HepG2 (cell line): Measurements from ENCODE around the gene MAP3K4. TPM values are rescaled to one million over a fixed set of nuclear protein-coding genes. Genes with fewer than 3 reads are reported as not detected.

Source experiments
- ATAC-seq: fragments of 200-7000 bp; cut with Tn5 transposase; 3 replicates; pipeline ENCODE4 v1.9.1; 2020; ENCODE audit warnings: mild to moderate bottlenecking, moderate library complexity
- BruUV-seq: library from RNA; stranded (reverse); fragments of 400-500 nt; replicated peaks from 2 replicates; lab custom pipeline; 2021; lab: Mats Ljungman, UMichigan
- CTCF ChIA-PET: fragments of 300-600 bp; formaldehyde crosslinking; extraction: SDS; loops from one replicate; lab custom pipeline; 2021; ENCODE audit warnings: low total read pairs, inconsistent platforms, low intra/inter-chr PET ratio; lab: Yijun Ruan, JAX
- POLR2A ChIA-PET: fragments of 350-600 bp; sonication (Branson Sonifier 250); formaldehyde crosslinking; loops from one replicate; lab custom pipeline; 2020; ENCODE audit warnings: antibody characterized with exemption, inconsistent platforms; lab: Yijun Ruan, JAX
- DNase-seq: peaks from one replicate; pipeline ENCODE4 v3.0.0-alpha.2; 2015; ENCODE audit warnings: low spot score
- FAIRE-seq: peaks from 3 replicates; lab custom pipeline; 2011; peaks lifted over from hg19 to GRCh38; lab: Jason Lieb, UNC
- H2AFZ ChIP-seq: one replicate; pipeline ENCODE4 v1.6.1; 2011; ENCODE audit warnings: low read length, inconsistent platforms
- H3K27ac ChIP-seq: fragments of 300-600 bp; 3 replicates; pipeline ENCODE4 v1.8.0; 2011; ENCODE audit warnings: mixed run types, mild to moderate bottlenecking, mixed read lengths, low read length, inconsistent platforms; ENCODE audit not compliant: insufficient read depth; ENCODE audit errors: extremely low read length
- H3K27me3 ChIP-seq, 2 experiments: fragments of 200-600 bp in 1 of 2; 2 replicates in 1 of 2; 3 replicates in 1 of 2; pipeline versions ENCODE4 v1.6.0 to v1.8.0; 2011; ENCODE audit warnings: low read length in 2 of 2, mild to moderate bottlenecking in 2 of 2, moderate library complexity in 2 of 2, inconsistent platforms in 1 of 2; ENCODE audit not compliant: insufficient read depth in 2 of 2, control insufficient read depth in 1 of 2
- H3K36me3 ChIP-seq, 2 experiments: fragments of 200-600 bp in 1 of 2; replicated peaks in 1 of 2; 2 replicates in 1 of 2; 3 replicates in 1 of 2; pipeline versions ENCODE4 v1.5.1 to v1.8.0; 2011; ENCODE audit warnings: low read length in 2 of 2, inconsistent platforms in 1 of 2; ENCODE audit not compliant: insufficient read depth in 2 of 2, control insufficient read depth in 1 of 2
- H3K4me1 ChIP-seq: 2 replicates; pipeline ENCODE4 v1.5.1; 2012; ENCODE audit warnings: low read length, inconsistent platforms; ENCODE audit not compliant: insufficient read depth
- H3K4me2 ChIP-seq: 2 replicates; pipeline ENCODE4 v1.6.0; 2011; ENCODE audit warnings: low read depth, low read length, inconsistent platforms
- H3K4me3 ChIP-seq, 3 experiments: fragments of 200-600 bp in 1 of 3; sonication (generic), shearing (Covaris generic) in 1 of 3; replicated peaks in 1 of 3; 2 replicates each; pipeline ENCODE4 v1.5.1; 2011 to 2016; ENCODE audit warnings: low read length in 3 of 3, inconsistent platforms in 2 of 3, low read depth in 2 of 3, mild to moderate bottlenecking in 2 of 3, control low read depth in 1 of 3, mixed read lengths in 1 of 3; ENCODE audit not compliant: insufficient read depth in 1 of 3
- H3K79me2 ChIP-seq: one replicate; pipeline ENCODE4 v1.6.1; 2011; ENCODE audit warnings: low read length, inconsistent platforms; ENCODE audit not compliant: insufficient read depth
- H3K9ac ChIP-seq: 2 replicates; pipeline ENCODE4 v1.6.0; 2011; ENCODE audit warnings: mild to moderate bottlenecking, low read depth, low read length, inconsistent platforms; ENCODE audit not compliant: insufficient read depth
- H3K9me3 ChIP-seq: 2 replicates; pipeline ENCODE4 v1.5.1; 2012; ENCODE audit warnings: mild to moderate bottlenecking, low read length
- H4K20me1 ChIP-seq: 2 replicates; pipeline ENCODE4 v1.6.0; 2011; ENCODE audit warnings: inconsistent platforms, mild to moderate bottlenecking, low read length, moderate library complexity; ENCODE audit not compliant: insufficient read depth
- AGO2 ChIP-seq: fragments of 200-400 bp; formaldehyde crosslinking; optimal IDR thresholded peaks from 2 replicates; pipeline ENCODE3; 2017; ENCODE audit warnings: mild to moderate bottlenecking, low read depth, low read length, moderate library complexity
- ARNT ChIP-seq: fragments of 450-650 bp; IDR thresholded peaks from 2 replicates; pipeline ENCODE4 v1.6.1; 2017
- CREM ChIP-seq, 2 experiments: sonication (generic) in 1 of 2; formaldehyde crosslinking in 1 of 2; IDR thresholded peaks; 2 replicates each; pipeline versions ENCODE4 v1.4.0 to v1.6.1; 2016 to 2020; ENCODE audit warnings: antibody characterized with exemption in 1 of 2, mild to moderate bottlenecking in 1 of 2, missing genetic modification reagents in 1 of 2
- DPF2 ChIP-seq: sonication (generic); formaldehyde crosslinking; IDR thresholded peaks from 2 replicates; pipeline ENCODE4 v1.4.0; 2020; ENCODE audit warnings: mild to moderate bottlenecking, low read depth, missing genetic modification reagents, borderline replicate concordance
- ERF ChIP-seq: IDR thresholded peaks from 2 replicates; pipeline ENCODE4 v1.6.1; 2018; ENCODE audit warnings: missing biosample characterization, missing genetic modification reagents
- EZH2 ChIP-seq: conservative IDR thresholded peaks from 2 replicates; pipeline ENCODE4 v1.6.1; 2012; ENCODE audit warnings: mild to moderate bottlenecking, low read depth, low read length, moderate library complexity
- GABPA ChIP-seq, 2 experiments: IDR thresholded peaks; 2 replicates each; pipeline ENCODE4 v1.6.1; 2011 to 2016; ENCODE audit warnings: low read depth in 2 of 2, low read length in 1 of 2, missing biosample characterization in 1 of 2, missing genetic modification characterization in 1 of 2
- HMG20B ChIP-seq: conservative IDR thresholded peaks from 2 replicates; pipeline ENCODE4 v1.6.1; 2016; ENCODE audit warnings: missing genetic modification reagents, missing compliant biosample characterization
- NR2F2 ChIP-seq: IDR thresholded peaks from 2 replicates; pipeline ENCODE4 v1.6.1; 2012; ENCODE audit warnings: low read depth, inconsistent platforms, borderline replicate concordance
- PTBP1 ChIP-seq: fragments of 200-400 bp; formaldehyde crosslinking; IDR thresholded peaks from 2 replicates; pipeline ENCODE4 v1.6.1; 2018; ENCODE audit warnings: low read length, low read depth; ENCODE audit not compliant: poor library complexity, severe bottlenecking
- SIX4 ChIP-seq: sonication (generic); formaldehyde crosslinking; IDR thresholded peaks from 2 replicates; pipeline ENCODE4 v1.4.0; 2020; ENCODE audit warnings: missing genetic modification reagents
- STAT5B ChIP-seq: sonication (generic); formaldehyde crosslinking; IDR thresholded peaks from 2 replicates; pipeline ENCODE4 v1.4.0; 2020; ENCODE audit warnings: missing genetic modification reagents
- ZNF703 ChIP-seq: sonication (generic); formaldehyde crosslinking; IDR thresholded peaks from 2 replicates; pipeline ENCODE4 v1.5.1; 2020; ENCODE audit warnings: missing genetic modification reagents, mild to moderate bottlenecking, moderate library complexity, borderline replicate concordance
- ZNF841 ChIP-seq: sonication (generic); formaldehyde crosslinking; IDR thresholded peaks from 2 replicates; pipeline ENCODE4 v1.8.1; 2023; ENCODE audit warnings: missing genetic modification reagents, borderline replicate concordance
- ZSCAN22 ChIP-seq: sonication (generic); formaldehyde crosslinking; IDR thresholded peaks from 2 replicates; pipeline ENCODE4 v1.4.0; 2020; ENCODE audit warnings: mild to moderate bottlenecking, missing genetic modification reagents
- WGBS: methylation state at CpG from one replicate; pipeline ENCODE4 v1.1.6; 2017; ENCODE audit warnings: low lambda C conversion rate; 5-methylcytosine and 5-hydroxymethylcytosine counted together
- in situ Hi-C: cut with HindIII; loops from 2 replicates; pipeline ENCODE4 v1.10.0; 2017; ENCODE audit warnings: low pct_unique_long_range_greater_than_20kb; ENCODE audit not compliant: extremely low pct_ligation_motif_present
- intact Hi-C: fragments of 100-400 bp; cut with micrococcal nuclease; formaldehyde crosslinking; loops from one replicate; pipeline ENCODE4 v1.10.0; 2022; ENCODE audit not compliant: unreplicated experiment
- polyA plus RNA-seq, 8 experiments: library from polyadenylated mRNA; depleted of rRNA in 3 of 8; stranded (reverse) in 7 of 8; unstranded in 1 of 8; fragments of >200 nt; fragmentation: Illumina TruSeq in 4 of 8; extraction: Trizol in 4 of 8; gene quantifications; 2 replicates each; pipeline versions ENCODE4 v1.2.1 to v1.2.3, GENCODE V29; 2011 to 2016; ENCODE audit warnings: low read depth in 4 of 8, missing spikeins in 1 of 8, mixed read lengths in 1 of 8; ENCODE audit not compliant: insufficient read depth in 1 of 8
- total RNA-seq, 5 experiments: library from RNA; depleted of rRNA; stranded (reverse); fragments of >200 nt; fragmentation: Illumina TruSeq; extraction: Trizol; gene quantifications; 2 replicates each; pipeline ENCODE4 v1.2.3, GENCODE V29; 2016; ENCODE audit warnings: low read depth in 1 of 5
- TF ChIP-seq, protein P1 (sequence below): sonication (generic); formaldehyde crosslinking; conservative IDR thresholded peaks from 2 replicates; pipeline ENCODE4 v1.8.0; 2022; ENCODE audit warnings: low read depth, missing genetic modification reagents
- TF ChIP-seq, protein P2 (sequence below): sonication (generic); IDR thresholded peaks from 2 replicates; pipeline ENCODE4 v1.6.1; 2016; ENCODE audit warnings: low read depth, borderline replicate concordance
- TF ChIP-seq, protein P3 (sequence below): sonication (generic); formaldehyde crosslinking; IDR thresholded peaks from 2 replicates; pipeline ENCODE4 v1.8.1; 2023; ENCODE audit warnings: mild to moderate bottlenecking, missing genetic modification reagents

MAP3K4 gene
- total and polyA plus RNA-seq, 2 of the 13 experiments (the other 11 are each of a cell fraction or from before 2014, with no cell fraction given) = 12.9 to 33.6 TPM

DNA sequence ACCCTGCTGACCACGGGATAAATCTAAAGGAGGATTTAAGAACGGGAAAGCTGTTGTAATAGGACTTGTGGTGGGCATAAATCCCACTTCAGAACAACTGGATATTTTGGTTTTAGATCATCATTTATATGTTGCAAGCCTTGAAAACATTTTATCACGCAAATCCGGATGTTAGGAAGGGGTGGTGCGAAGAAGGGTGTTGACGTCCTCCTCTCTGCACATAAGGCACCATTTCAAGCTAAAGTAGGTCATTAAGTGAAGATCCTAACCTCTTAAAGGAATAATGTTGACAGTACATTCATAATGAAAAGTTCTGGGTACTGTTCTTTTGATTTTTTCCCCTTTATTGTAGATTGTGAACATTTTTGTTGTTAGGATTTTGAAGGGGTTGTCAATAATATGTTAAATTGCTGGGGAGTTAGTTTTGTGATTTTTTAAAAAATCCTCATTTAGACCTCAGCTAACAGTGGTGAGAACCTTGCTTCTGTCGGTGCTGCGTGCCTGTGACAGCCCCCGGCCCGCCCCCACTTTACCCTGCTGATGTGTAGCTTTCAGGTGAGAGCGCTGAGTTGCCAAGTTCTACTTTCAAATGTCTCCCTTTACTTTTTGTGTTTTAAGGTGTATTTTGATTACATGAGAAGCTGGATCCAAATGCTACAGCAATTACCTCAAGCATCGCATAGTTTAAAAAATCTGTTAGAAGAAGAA is 88.8 kb downstream of the MAP3K4 start:
- WGBS = 99% methylated on average over 12 of the region's 12 CpGs
- ATAC-seq (no peak), DNase-seq (no peak), FAIRE-seq (no peak)
- in situ Hi-C loops (no loop called here), intact Hi-C loops (no loop called here)
- BruUV-seq = no TSS peak
- no peak overlapping the region for H3K9ac ChIP-seq
- H3K27ac ChIP-seq = no peak overlapping the region
- no peaks in the 10 kb centered on the region for H3K4me1 ChIP-seq
- TF ChIP-seq ZSCAN22 (no peak), STAT5B (CRISPR knock-in tag) (no peak), AGO2 (no peak), GABPA (IDR thresholded peaks at IDR 0.05; ENCODE audit: low read depth, low read length) (no peak), GABPA (CRISPR knock-in tag; IDR thresholded peaks at IDR 0.05; ENCODE audit: low read depth) (no peak), ERF (no peak), ZNF703 (CRISPR knock-in tag) (no peak), EZH2 (no peak), CREM (IDR thresholded peaks at IDR 0.05) (no peak), CREM (CRISPR knock-in tag; IDR thresholded peaks at IDR 0.05) (no peak), ARNT (no peak), SIX4 (CRISPR knock-in tag) (no peak), PTBP1 (no peak), DPF2 (no peak), HMG20B (CRISPR knock-in tag) (no peak), ZNF841 (CRISPR knock-in tag) (no peak), NR2F2 (no peak)
- TF ChIP-seq, protein P1, sequence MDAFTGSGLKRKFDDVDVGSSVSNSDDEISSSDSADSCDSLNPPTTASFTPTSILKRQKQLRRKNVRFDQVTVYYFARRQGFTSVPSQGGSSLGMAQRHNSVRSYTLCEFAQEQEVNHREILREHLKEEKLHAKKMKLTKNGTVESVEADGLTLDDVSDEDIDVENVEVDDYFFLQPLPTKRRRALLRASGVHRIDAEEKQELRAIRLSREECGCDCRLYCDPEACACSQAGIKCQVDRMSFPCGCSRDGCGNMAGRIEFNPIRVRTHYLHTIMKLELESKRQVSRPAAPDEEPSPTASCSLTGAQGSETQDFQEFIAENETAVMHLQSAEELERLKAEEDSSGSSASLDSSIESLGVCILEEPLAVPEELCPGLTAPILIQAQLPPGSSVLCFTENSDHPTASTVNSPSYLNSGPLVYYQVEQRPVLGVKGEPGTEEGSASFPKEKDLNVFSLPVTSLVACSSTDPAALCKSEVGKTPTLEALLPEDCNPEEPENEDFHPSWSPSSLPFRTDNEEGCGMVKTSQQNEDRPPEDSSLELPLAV (CRISPR knock-in tag) = no peak
- TF ChIP-seq, protein P2, sequence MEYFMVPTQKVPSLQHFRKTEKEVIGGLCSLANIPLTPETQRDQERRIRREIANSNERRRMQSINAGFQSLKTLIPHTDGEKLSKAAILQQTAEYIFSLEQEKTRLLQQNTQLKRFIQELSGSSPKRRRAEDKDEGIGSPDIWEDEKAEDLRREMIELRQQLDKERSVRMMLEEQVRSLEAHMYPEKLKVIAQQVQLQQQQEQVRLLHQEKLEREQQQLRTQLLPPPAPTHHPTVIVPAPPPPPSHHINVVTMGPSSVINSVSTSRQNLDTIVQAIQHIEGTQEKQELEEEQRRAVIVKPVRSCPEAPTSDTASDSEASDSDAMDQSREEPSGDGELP = no peak
- TF ChIP-seq, protein P3, sequence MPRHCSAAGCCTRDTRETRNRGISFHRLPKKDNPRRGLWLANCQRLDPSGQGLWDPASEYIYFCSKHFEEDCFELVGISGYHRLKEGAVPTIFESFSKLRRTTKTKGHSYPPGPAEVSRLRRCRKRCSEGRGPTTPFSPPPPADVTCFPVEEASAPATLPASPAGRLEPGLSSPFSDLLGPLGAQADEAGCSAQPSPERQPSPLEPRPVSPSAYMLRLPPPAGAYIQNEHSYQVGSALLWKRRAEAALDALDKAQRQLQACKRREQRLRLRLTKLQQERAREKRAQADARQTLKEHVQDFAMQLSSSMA (CRISPR knock-in tag) = no peak
- H3K9me3 ChIP-seq = no peaks in the 10 kb centered on the region
- no peaks in the 10 kb centered on the region for H3K27me3 ChIP-seq
- no peak overlapping the region for H3K4me2 ChIP-seq
- ChIA-PET CTCF (no interaction called here), POLR2A (no interaction called here)
- H2AFZ ChIP-seq = no peak overlapping the region
- H3K4me3 ChIP-seq = no peak overlapping the region
- no peaks in the 10 kb centered on the region for H3K79me2 ChIP-seq
- peaks cover 12 to 80% of the 10 kb centered on the region in 2 experiments for H3K36me3 ChIP-seq
- H4K20me1 ChIP-seq = no peaks in the 10 kb centered on the region
